Measurements from ENCODE around the gene CDPF1. TPM values are rescaled to one million over a fixed set of nuclear protein-coding genes. Genes with fewer than 3 reads are reported as not detected.
A peak's percentile ranks its signal among the peaks of the same experiment; 100 is the strongest.
"Not testable (repeated sequence)": the region's sequence is repeated elsewhere in the genome, so short reads cannot be mapped to it uniquely, and the experiment has no call there.

Gene CDPF1
- total RNA-seq, 1 donor from 2014 or later = 11.1 TPM

- Mint-ChIP-seq H3K36me3 (ENCODE audit: unreplicated experiment) (peaks cover 7% of the 10 kb centered on the region), H3K4me1 (ENCODE audit: unreplicated experiment) (peaks cover 26% of the 10 kb centered on the region), H3K27ac (ENCODE audit: unreplicated experiment) (no peak overlapping the region), H3K9me3 (ENCODE audit: unreplicated experiment) (no peaks in the 10 kb centered on the region), H3K4me3 (ENCODE audit: unreplicated experiment) (peak overlapping the region; percentile 91), H3K27me3 (ENCODE audit: unreplicated experiment) (no peaks in the 10 kb centered on the region)
- no peak for TF ChIP-seq CTCF (IDR thresholded peaks at IDR 0.05)
- DNase-seq (ENCODE audit: extremely low spot score, unreplicated experiment) = no peak
Observed at GRCh38 chr22:46269564-46269963, 19.5 kb upstream of the CDPF1 start.

- Mint-ChIP-seq H3K4me1 (ENCODE audit: unreplicated experiment) (peaks cover 26% of the 10 kb centered on the region), H3K4me3 (ENCODE audit: unreplicated experiment) (peak within 1 kb of the TSS; percentile 91), H3K36me3 (ENCODE audit: unreplicated experiment) (peaks cover 3% of the 10 kb centered on the region), H3K27ac (ENCODE audit: unreplicated experiment) (peak within 1 kb of the TSS; percentile 82), H3K27me3 (ENCODE audit: unreplicated experiment) (no peaks in the 10 kb centered on the region), H3K9me3 (ENCODE audit: unreplicated experiment) (no peaks in the 10 kb centered on the region)
- DNase-seq (ENCODE audit: extremely low spot score, unreplicated experiment) = peak; percentile 92
- no peak for TF ChIP-seq CTCF (IDR thresholded peaks at IDR 0.05)
Observed at GRCh38 chr22:46267431-46268279, 17.6 kb upstream of the CDPF1 start, which contains the start of gene TTC38. Gene TTC38 (plus strand): TSS chr22:46268008. CDS start chr22:46268040, 32 bp downstream.

GRCh38 chr22:46265627-46266026 lies 15.5 kb upstream of the CDPF1 start:
- DNase-seq (ENCODE audit: extremely low spot score, unreplicated experiment); H3K36me3 Mint-ChIP-seq (ENCODE audit: unreplicated experiment); H3K4me3 Mint-ChIP-seq (ENCODE audit: unreplicated experiment); H3K27ac Mint-ChIP-seq (ENCODE audit: unreplicated experiment); H3K9me3 Mint-ChIP-seq (ENCODE audit: unreplicated experiment): not testable (repeated sequence)
- Mint-ChIP-seq H3K27me3 (ENCODE audit: unreplicated experiment) (peaks cover 18% of the 10 kb centered on the region), H3K4me1 (ENCODE audit: unreplicated experiment) (peaks cover 26% of the 10 kb centered on the region)

GRCh38 chr22:46264520-46264919 lies 14.4 kb upstream of the CDPF1 start:
- H3K9me3 Mint-ChIP-seq (ENCODE audit: unreplicated experiment); H3K36me3 Mint-ChIP-seq (ENCODE audit: unreplicated experiment): not testable (repeated sequence)

GRCh38 chr22:46263216-46263590 lies 13.1 kb upstream of the CDPF1 start, which contains the start of gene PKDREJ:
Gene PKDREJ (minus strand): TSS chr22:46263343. CDS start chr22:46263322, 21 bp downstream.
- Mint-ChIP-seq H3K36me3 (ENCODE audit: unreplicated experiment) (no peaks in the 10 kb centered on the region), H3K4me3 (ENCODE audit: unreplicated experiment) (peak within 1 kb of the TSS; percentile 44), H3K27ac (ENCODE audit: unreplicated experiment) (no peak within 1 kb of the TSS), H3K4me1 (ENCODE audit: unreplicated experiment) (peaks cover 9% of the 10 kb centered on the region), H3K27me3 (ENCODE audit: unreplicated experiment) (peaks cover 29% of the 10 kb centered on the region), H3K9me3 (ENCODE audit: unreplicated experiment) (peaks cover 3% of the 10 kb centered on the region)
- no peak for DNase-seq (ENCODE audit: extremely low spot score, unreplicated experiment)
- no peak for TF ChIP-seq CTCF (IDR thresholded peaks at IDR 0.05)

More at GRCh38 chr22:46264520-46264919, 14.4 kb upstream of the CDPF1 start:
- H3K4me3 Mint-ChIP-seq (ENCODE audit: unreplicated experiment); H3K27ac Mint-ChIP-seq (ENCODE audit: unreplicated experiment); DNase-seq (ENCODE audit: extremely low spot score, unreplicated experiment): not testable (repeated sequence)
- Mint-ChIP-seq H3K4me1 (ENCODE audit: unreplicated experiment) (peaks cover 21% of the 10 kb centered on the region), H3K27me3 (ENCODE audit: unreplicated experiment) (peaks cover 27% of the 10 kb centered on the region)
